GM19328 (cell line): ENCODE results near the gene PRSS12.
"Not testable (repeated sequence)": the region's sequence is repeated elsewhere in the genome, so short reads cannot be mapped to it uniquely, and the experiment has no call there.

ENCODE experiments used
- ATAC-seq: cut with Tn5 transposase; IDR thresholded peaks from one replicate; pipeline ENCODE4 v1.9.1; 2021; ENCODE audit warnings: mild to moderate bottlenecking, moderate library complexity; ENCODE audit not compliant: unreplicated experiment

The PRSS12 gene

GRCh38 chr4:118280501-118281218 is 72.1 kb downstream of the PRSS12 start:
- ATAC-seq = peak; percentile 17

GRCh38 chr4:118279920-118280432 is 72.8 kb downstream of the PRSS12 start:
- no peak for ATAC-seq

GRCh38 chr4:118279328-118279727 is 73.5 kb downstream of the PRSS12 start:
- ATAC-seq = no peak

GRCh38 chr4:118278473-118279274 is 74.1 kb downstream of the PRSS12 start:
- ATAC-seq = peak; percentile 75

- no peak for ATAC-seq
These were observed 75.6 kb downstream of the PRSS12 start for GRCh38 chr4:118277243-118277642.

- no peak for ATAC-seq
These were observed 76.2 kb downstream of the PRSS12 start for GRCh38 chr4:118276580-118276979.

- ATAC-seq = no peak
These were observed 79.2 kb downstream of the PRSS12 start for GRCh38 chr4:118273642-118274041.

GRCh38 chr4:118271788-118272187 is 81.0 kb downstream of the PRSS12 start:
- ATAC-seq = no peak

GRCh38 chr4:118270492-118270891 is 82.3 kb downstream of the PRSS12 start:
- no peak for ATAC-seq

- ATAC-seq = no peak
These were observed 84.0 kb downstream of the PRSS12 start for GRCh38 chr4:118268780-118269179.

- not testable (repeated sequence) for ATAC-seq
These were observed 86.7 kb downstream of the PRSS12 start for GRCh38 chr4:118266145-118266496.

- ATAC-seq = no peak
These were observed 87.3 kb downstream of the PRSS12 start for GRCh38 chr4:118265312-118266144.

GRCh38 chr4:118264096-118264495 is 88.7 kb downstream of the PRSS12 start:
- no peak for ATAC-seq

- no peak for ATAC-seq
These were observed 92.5 kb downstream of the PRSS12 start for GRCh38 chr4:118260309-118260708.

- no peak for ATAC-seq
These were observed 93.7 kb downstream of the PRSS12 start for GRCh38 chr4:118259111-118259510.

GRCh38 chr4:118254368-118254767 is 98.4 kb downstream of the PRSS12 start:
- ATAC-seq = no peak

- no peak for ATAC-seq
These were observed 102.9 kb downstream of the PRSS12 start for GRCh38 chr4:118249890-118250289.

GRCh38 chr4:118237531-118237930 is 115.3 kb downstream of the PRSS12 start:
- ATAC-seq = no peak

GRCh38 chr4:118235566-118236120 is 117.2 kb downstream of the PRSS12 start:
- ATAC-seq = no peak
